Immature natural killer cell (primary cell): ENCODE data around the gene PACS1. TPM values are rescaled to one million over a fixed set of nuclear protein-coding genes. Genes with fewer than 3 reads are reported as not detected.

Experiments
- DNase-seq, 3 donors: peaks; one replicate each; pipeline ENCODE4 v3.0.0; 2022; ENCODE audit warnings: mixed read lengths in 1 of 3
- H3K27ac Mint-ChIP-seq, 6 donors: one replicate each; pipeline ENCODE4 v1.8.0; 2020; ENCODE audit warnings: mixed read lengths in 6 of 6, mild to moderate bottlenecking in 5 of 6, inconsistent platforms in 4 of 6, moderate library complexity in 3 of 6
- H3K27me3 Mint-ChIP-seq, 3 donors: one replicate each; pipeline ENCODE4 v1.8.0; 2020 to 2021; ENCODE audit warnings: low read depth in 3 of 3, mild to moderate bottlenecking in 3 of 3, mixed read lengths in 3 of 3, moderate library complexity in 3 of 3, inconsistent platforms in 1 of 3
- H3K36me3 Mint-ChIP-seq, 3 donors: one replicate each; pipeline ENCODE4 v1.8.0; 2020; ENCODE audit warnings: mixed read lengths in 3 of 3, inconsistent platforms in 2 of 3, mild to moderate bottlenecking in 2 of 3
- H3K4me1 Mint-ChIP-seq, 2 donors: one replicate each; pipeline ENCODE4 v1.8.0; 2020; ENCODE audit warnings: inconsistent platforms in 2 of 2, mild to moderate bottlenecking in 2 of 2, mixed read lengths in 2 of 2, moderate library complexity in 1 of 2
- H3K4me3 Mint-ChIP-seq, 5 donors: one replicate each; pipeline ENCODE4 v1.8.0; 2020; ENCODE audit warnings: mild to moderate bottlenecking in 5 of 5, mixed read lengths in 5 of 5, inconsistent platforms in 3 of 5, moderate library complexity in 3 of 5
- H3K9me3 Mint-ChIP-seq, 6 donors: one replicate each; pipeline ENCODE4 v1.8.0; 2020; ENCODE audit warnings: mild to moderate bottlenecking in 6 of 6, mixed read lengths in 6 of 6, inconsistent platforms in 4 of 6, moderate library complexity in 3 of 6
- polyA plus RNA-seq, 3 donors: library from polyadenylated mRNA; unstranded; fragments of 300-500 nt; fragmentation: Illumina TruSeq; gene quantifications; one replicate each; pipeline ENCODE4 v1.2.3, GENCODE V29; 2021

The PACS1 gene
- polyA plus RNA-seq, 3 donors from 2014 or later: 10.0 to 72.3 (median 23.9) TPM

GRCh38 chr11:66264383-66264782, 194.3 kb downstream of the PACS1 start:
- H3K36me3 Mint-ChIP-seq: peaks cover 0 to 15% (median 2%) of the 10 kb centered on the region in 3 donors
- peaks cover 19 to 26% of the 10 kb centered on the region in 2 donors for H3K4me1 Mint-ChIP-seq
- H3K4me3 Mint-ChIP-seq: no peak overlapping the region
- no peak overlapping the region for H3K27ac Mint-ChIP-seq
- DNase-seq: no peak
- H3K27me3 Mint-ChIP-seq: peaks cover 12 to 18% (median 13%) of the 10 kb centered on the region in 3 donors
- no peaks in the 10 kb centered on the region for H3K9me3 Mint-ChIP-seq

- DNase-seq: no peak
- Mint-ChIP-seq H3K27me3 (peaks cover 14 to 21% (median 16%) of the 10 kb centered on the region in 3 donors), H3K4me3 (no peak overlapping the region), H3K4me1 (peaks cover 24 to 27% of the 10 kb centered on the region in 2 donors), H3K36me3 (peaks cover 0 to 10% (median 2%) of the 10 kb centered on the region in 3 donors), H3K27ac (no peak overlapping the region), H3K9me3 (no peaks in the 10 kb centered on the region)
Observed at GRCh38 chr11:66264914-66265313, 194.8 kb downstream of the PACS1 start.

GRCh38 chr11:66265531-66266377, 195.7 kb downstream of the PACS1 start:
- Mint-ChIP-seq H3K4me1 (peaks cover 32 to 34% of the 10 kb centered on the region in 2 donors), H3K9me3 (no peaks in the 10 kb centered on the region), H3K27ac (no peak overlapping the region), H3K4me3 (no peak overlapping the region), H3K36me3 (peaks cover 2 to 9% (median 2%) of the 10 kb centered on the region in 3 donors), H3K27me3 (peaks cover 14 to 21% (median 16%) of the 10 kb centered on the region in 3 donors)
- no peak for DNase-seq

GRCh38 chr11:66266378-66267038, 196.4 kb downstream of the PACS1 start:
- H3K27ac Mint-ChIP-seq: peak overlapping the region in 1 of 6 donors; percentile 83
- H3K4me3 Mint-ChIP-seq: peak overlapping the region in 3 of 5 donors; percentile 92 to 96 (median 94)
- H3K27me3 Mint-ChIP-seq: peaks cover 14 to 19% (median 15%) of the 10 kb centered on the region in 3 donors
- peaks cover 2 to 10% (median 4%) of the 10 kb centered on the region in 3 donors for H3K36me3 Mint-ChIP-seq
- peaks cover 39% of the 10 kb centered on the region in 2 donors for H3K4me1 Mint-ChIP-seq
- H3K9me3 Mint-ChIP-seq: no peaks in the 10 kb centered on the region
- no peak for DNase-seq

GRCh38 chr11:66267039-66267378, 196.9 kb downstream of the PACS1 start:
- no peak for DNase-seq
- Mint-ChIP-seq H3K4me3 (peak overlapping the region; percentile 92 to 96 (median 95)), H3K27me3 (peaks cover 14 to 19% (median 15%) of the 10 kb centered on the region in 3 donors), H3K27ac (peak overlapping the region in 3 of 6 donors; percentile 55 to 83 (median 77)), H3K4me1 (peaks cover 44% of the 10 kb centered on the region in 2 donors), H3K36me3 (peaks cover 0 to 10% (median 4%) of the 10 kb centered on the region in 3 donors), H3K9me3 (no peaks in the 10 kb centered on the region)

GRCh38 chr11:66267379-66268243, 197.5 kb downstream of the PACS1 start:
- Mint-ChIP-seq H3K36me3 (peaks cover 4 to 12% (median 8%) of the 10 kb centered on the region in 3 donors), H3K27ac (peak overlapping the region; percentile 91 to 97 (median 94)), H3K9me3 (no peaks in the 10 kb centered on the region), H3K4me3 (peak overlapping the region; percentile 92 to 96 (median 95)), H3K27me3 (peaks cover 14 to 22% (median 15%) of the 10 kb centered on the region in 3 donors), H3K4me1 (peaks cover 50% of the 10 kb centered on the region in 2 donors)
- DNase-seq: peak; percentile 76 to 77 (median 77)

GRCh38 chr11:66268244-66268951, 198.3 kb downstream of the PACS1 start, which contains the start of gene RAB1B:
TSS of gene RAB1B (plus strand) at chr11:66268639. CDS start at chr11:66268680, 41 bp downstream.
- Mint-ChIP-seq H3K36me3 (peaks cover 12 to 20% (median 16%) of the 10 kb centered on the region in 3 donors), H3K27ac (peak within 1 kb of the TSS; percentile 91 to 97 (median 94))

GRCh38 chr11:66268952-66269905, 199.2 kb downstream of the PACS1 start:
- H3K4me1 Mint-ChIP-seq: peaks cover 66 to 67% of the 10 kb centered on the region in 2 donors
- H3K36me3 Mint-ChIP-seq: peaks cover 20 to 28% (median 23%) of the 10 kb centered on the region in 3 donors
- peaks cover 14 to 26% (median 17%) of the 10 kb centered on the region in 3 donors for H3K27me3 Mint-ChIP-seq
- peak overlapping the region; percentile 91 to 96 (median 94) for H3K27ac Mint-ChIP-seq
- peak overlapping the region; percentile 92 to 96 (median 95) for H3K4me3 Mint-ChIP-seq
- DNase-seq: peak in 1 of 3 donors; percentile 19
- no peaks in the 10 kb centered on the region for H3K9me3 Mint-ChIP-seq

More at GRCh38 chr11:66268244-66268951, 198.3 kb downstream of the PACS1 start, which contains the start of gene RAB1B:
- Mint-ChIP-seq H3K27me3 (peaks cover 14 to 26% (median 17%) of the 10 kb centered on the region in 3 donors), H3K4me3 (peak within 1 kb of the TSS; percentile 92 to 96 (median 95)), H3K4me1 (peaks cover 58% of the 10 kb centered on the region in 2 donors), H3K9me3 (no peaks in the 10 kb centered on the region)
- DNase-seq: peak; percentile 99 to 100 (median 99)

GRCh38 chr11:66271816-66272215, 201.7 kb downstream of the PACS1 start:
- DNase-seq: no peak
- peaks cover 25 to 43% (median 27%) of the 10 kb centered on the region in 3 donors for H3K36me3 Mint-ChIP-seq
- peaks cover 17 to 28% (median 17%) of the 10 kb centered on the region in 3 donors for H3K27me3 Mint-ChIP-seq
- no peaks in the 10 kb centered on the region for H3K9me3 Mint-ChIP-seq
- peak overlapping the region; percentile 53 to 91 (median 67) for H3K4me3 Mint-ChIP-seq
- peaks cover 78% of the 10 kb centered on the region in 2 donors for H3K4me1 Mint-ChIP-seq
- H3K27ac Mint-ChIP-seq: peak overlapping the region in 5 of 6 donors; percentile 48 to 92 (median 86)

- H3K4me3 Mint-ChIP-seq: peak overlapping the region; percentile 83 to 91 (median 87)
- H3K9me3 Mint-ChIP-seq: no peaks in the 10 kb centered on the region
- peak; percentile 78 to 84 (median 80) for DNase-seq
- peaks cover 78 to 81% of the 10 kb centered on the region in 2 donors for H3K4me1 Mint-ChIP-seq
- peaks cover 25 to 46% (median 27%) of the 10 kb centered on the region in 3 donors for H3K36me3 Mint-ChIP-seq
- H3K27me3 Mint-ChIP-seq: peaks cover 17 to 27% (median 20%) of the 10 kb centered on the region in 3 donors
- peak overlapping the region; percentile 86 to 97 (median 92) for H3K27ac Mint-ChIP-seq
Observed at GRCh38 chr11:66272596-66272995, 202.5 kb downstream of the PACS1 start.

- H3K27ac Mint-ChIP-seq: peak overlapping the region in 4 of 6 donors; percentile 9 to 54 (median 40)
- H3K4me3 Mint-ChIP-seq: peak overlapping the region in 4 of 5 donors; percentile 15 to 67 (median 49)
- H3K36me3 Mint-ChIP-seq: peaks cover 25 to 46% (median 27%) of the 10 kb centered on the region in 3 donors
- no peaks in the 10 kb centered on the region for H3K9me3 Mint-ChIP-seq
- peaks cover 11 to 21% (median 11%) of the 10 kb centered on the region in 3 donors for H3K27me3 Mint-ChIP-seq
- peaks cover 66 to 75% of the 10 kb centered on the region in 2 donors for H3K4me1 Mint-ChIP-seq
- no peak for DNase-seq
Observed at GRCh38 chr11:66274219-66274618, 204.1 kb downstream of the PACS1 start.
